B cell (primary cell): ENCODE data around the gene MGAT5. TPM values are rescaled to one million over a fixed set of nuclear protein-coding genes. Genes with fewer than 3 reads are reported as not detected.

Experiments used
- ATAC-seq: fragments of 200-7000 bp; cut with Tn5 transposase; one replicate; pipeline ENCODE4 v1.10.0; 2021; ENCODE audit warnings: low read depth, mild to moderate bottlenecking, moderate number of reproducible peaks, moderate library complexity
- CTCF ChIA-PET: fragments of 350-600 bp; sonication (Branson Sonifier 250); formaldehyde crosslinking; loops from one replicate; lab custom pipeline; 2021; ENCODE audit warnings: antibody characterized with exemption, inconsistent platforms; lab: Charles Lee
- POLR2A ChIA-PET: fragments of 350-600 bp; sonication (Branson Sonifier 250); formaldehyde crosslinking; loops from one replicate; lab custom pipeline; 2021; ENCODE audit warnings: antibody characterized with exemption; lab: Charles Lee
- DNase-seq: peaks from one replicate; pipeline ENCODE4 v3.0.0; 2013
- H2AFZ ChIP-seq: 2 replicates; pipeline ENCODE4 v1.6.1; 2012; ENCODE audit warnings: mild to moderate bottlenecking, low read depth, low read length; ENCODE audit not compliant: insufficient read depth, poor library complexity, severe bottlenecking
- H3K27ac ChIP-seq, 2 donors: 1 replicate in 1 of 2; 2 replicates in 1 of 2; pipeline ENCODE4 v1.5.1; 2012 to 2013; ENCODE audit warnings: low read length in 2 of 2, mild to moderate bottlenecking in 2 of 2, moderate library complexity in 1 of 2
- H3K27me3 ChIP-seq, 4 experiments: fragments of 200-600 bp in 1 of 4; sonication (generic) in 1 of 4; replicated peaks in 1 of 4; 1 replicate in 2 of 4; 2 replicates in 2 of 4; pipeline versions ENCODE4 v1.6.1 to v1.7.0; 2013 to 2016; ENCODE audit warnings: low read length in 3 of 4, mild to moderate bottlenecking in 2 of 4, mixed read lengths in 1 of 4, moderate library complexity in 1 of 4; ENCODE audit not compliant: insufficient read depth in 4 of 4, control insufficient read depth in 3 of 4; ENCODE audit errors: control extremely low read depth in 1 of 4
- H3K36me3 ChIP-seq, 2 experiments: replicated peaks in 1 of 2; 1 replicate in 1 of 2; 2 replicates in 1 of 2; pipeline versions ENCODE4 v1.6.1 to v1.7.1; 2013; ENCODE audit warnings: low read length in 1 of 2; ENCODE audit not compliant: insufficient read depth in 2 of 2, control insufficient read depth in 1 of 2; ENCODE audit errors: control extremely low read depth in 1 of 2, extremely low read depth in 1 of 2
- H3K4me1 ChIP-seq, 2 donors: fragments of 200-600 bp in 1 of 2; sonication (generic) in 1 of 2; 1 replicate in 1 of 2; 2 replicates in 1 of 2; pipeline versions ENCODE4 v1.5.1 to v1.6.1; 2013 to 2017; ENCODE audit warnings: low read length in 2 of 2; ENCODE audit not compliant: control insufficient read depth in 2 of 2, insufficient read depth in 2 of 2
- H3K4me2 ChIP-seq: replicated peaks from 2 replicates; pipeline ENCODE3; 2012; ENCODE audit warnings: mild to moderate bottlenecking, low read depth, low read length; ENCODE audit not compliant: poor library complexity, severe bottlenecking
- H3K4me3 ChIP-seq, 5 experiments: fragments of 200-600 bp in 1 of 5; sonication (generic) in 1 of 5; 1 replicate in 3 of 5; 2 replicates in 2 of 5; pipeline versions ENCODE4 v1.5.1 to v1.7.0; 2011 to 2016; ENCODE audit warnings: low read length in 4 of 5, mild to moderate bottlenecking in 4 of 5, low read depth in 2 of 5, control low read depth in 1 of 5, moderate library complexity in 1 of 5; ENCODE audit not compliant: insufficient read depth in 1 of 5; ENCODE audit errors: control extremely low read depth in 1 of 5, extremely low read depth in 1 of 5
- H3K79me2 ChIP-seq: fragments of 200-600 bp; sonication (generic); one replicate; pipeline ENCODE4 v1.6.0; 2016; ENCODE audit warnings: low read length; ENCODE audit not compliant: control insufficient read depth, insufficient read depth
- H3K9ac ChIP-seq: fragments of 200-600 bp; sonication (generic); 2 replicates; pipeline ENCODE4 v1.6.1; 2017; ENCODE audit warnings: mild to moderate bottlenecking, low read length, moderate library complexity
- H3K9me3 ChIP-seq, 3 donors: one replicate each; pipeline versions ENCODE4 v1.6.1 to v1.7.1; 2013; ENCODE audit warnings: low read length in 2 of 3; ENCODE audit not compliant: control insufficient read depth in 2 of 3, insufficient read depth in 1 of 3; ENCODE audit errors: control extremely low read depth in 1 of 3
- H4K20me1 ChIP-seq: 2 replicates; pipeline ENCODE4 v1.6.0; 2012; ENCODE audit warnings: mild to moderate bottlenecking, low read length; ENCODE audit not compliant: insufficient read depth, control insufficient read depth, poor library complexity, severe bottlenecking
- H3K27ac Mint-ChIP-seq: one replicate; pipeline ENCODE4 v1.8.0; 2021; ENCODE audit warnings: mixed read lengths
- H3K27me3 Mint-ChIP-seq: one replicate; pipeline ENCODE4 v1.8.0; 2021; ENCODE audit warnings: mixed read lengths
- H3K4me1 Mint-ChIP-seq: one replicate; pipeline ENCODE4 v1.8.0; 2021; ENCODE audit warnings: mixed read lengths
- H3K4me3 Mint-ChIP-seq: one replicate; pipeline ENCODE4 v1.8.0; 2021; ENCODE audit warnings: mixed read lengths
- H3K9me3 Mint-ChIP-seq: one replicate; pipeline ENCODE4 v1.8.0; 2022; ENCODE audit warnings: mixed read lengths; ENCODE audit not compliant: insufficient read depth
- CTCF ChIP-seq: fragments of 200-600 bp; IDR thresholded peaks from one replicate; pipeline ENCODE4 v1.8.0; 2022; ENCODE audit warnings: antibody characterized with exemption, mild to moderate bottlenecking
- EZH2 ChIP-seq: IDR thresholded peaks from 2 replicates; pipeline ENCODE4 v1.6.1; 2012; ENCODE audit warnings: borderline replicate concordance, low read depth, mild to moderate bottlenecking, moderate library complexity, low read length; ENCODE audit not compliant: insufficient read depth, poor library complexity, severe bottlenecking
- WGBS: methylation state at CpG from one replicate; pipeline ENCODE4 v1.1.5; 2013; ENCODE audit warnings: missing lambda C conversion rate; ENCODE audit not compliant: insufficient coverage; 5-methylcytosine and 5-hydroxymethylcytosine counted together
- intact Hi-C: fragments of 100-400 bp; cut with micrococcal nuclease; formaldehyde crosslinking; loops from one replicate; pipeline ENCODE4 v1.10.0; 2022
- polyA plus RNA-seq: library from polyadenylated mRNA; depleted of rRNA; stranded (reverse); fragments of >200 nt; gene quantifications from 2 replicates; pipeline ENCODE4 v1.2.3, GENCODE V29; 2012
- total RNA-seq, 2 donors: library from RNA; stranded (reverse); fragments of 120-200 nt in 1 of 2; gene quantifications; 1 replicate in 1 of 2; 2 replicates in 1 of 2; pipeline versions ENCODE4 v1.2.3 to v1.2.4, GENCODE V29; 2013 to 2022

MGAT5 gene
- total and polyA plus RNA-seq, 2 donors (not counting 1 experiment from before 2014, with no cell fraction given) = 27.2 to 184 TPM

GRCh38 chr2:134283661-134284060 lies 29.8 kb downstream of the MGAT5 start:
- Mint-ChIP-seq H3K27ac (peak overlapping the region; percentile 88), H3K4me1 (peaks cover 70% of the 10 kb centered on the region), H3K4me3 (peak overlapping the region; percentile 77), H3K9me3 (no peaks in the 10 kb centered on the region), H3K27me3 (no peaks in the 10 kb centered on the region)
- H3K4me1 ChIP-seq = peaks cover 95 to 100% of the 10 kb centered on the region in 2 donors
- CTCF ChIA-PET = interaction anchor here (1.0 to 3.8 kb wide), 9 partner anchors 8 to 165 kb away, joined by 3 to 17 read pairs (median 4); no protein-coding TSS in a partner anchor
- no peaks in the 10 kb centered on the region for H3K9me3 ChIP-seq
- no peak for TF ChIP-seq CTCF
- DNase-seq (no peak), ATAC-seq (no peak)
- H3K27me3 ChIP-seq = no peaks in the 10 kb centered on the region
- H3K9ac ChIP-seq = peak overlapping the region; percentile 32
- H3K36me3 ChIP-seq = peaks cover 3 to 13% of the 10 kb centered on the region in 2 experiments
- 29% methylated on average over 5 of the region's 5 CpGs for WGBS
- POLR2A ChIA-PET = interaction anchor here (0.5 to 0.8 kb wide), 3 partner anchors 8 to 30 kb away, joined by 3 to 12 read pairs (median 4); partner anchors contain the start of gene MGAT5
- H3K4me3 ChIP-seq = peak overlapping the region in 1 of 5 experiments; percentile 40
- H3K79me2 ChIP-seq = peaks cover 100% of the 10 kb centered on the region
- H3K27ac ChIP-seq = peak overlapping the region; percentile 56 to 80
- intact Hi-C loops = loop anchor here (2.0 kb wide), 1 partner anchor 47 kb away; no protein-coding TSS in a partner anchor
- no peaks in the 10 kb centered on the region for H4K20me1 ChIP-seq
- no peak overlapping the region for H2AFZ ChIP-seq
- peak overlapping the region; percentile 63 for H3K4me2 ChIP-seq

- peak overlapping the region; percentile 56 to 80 for H3K27ac ChIP-seq
- CTCF ChIA-PET = interaction anchor here (1.0 to 3.8 kb wide), 8 partner anchors 9 to 166 kb away, joined by 3 to 17 read pairs (median 4); no protein-coding TSS in a partner anchor
- Mint-ChIP-seq H3K4me3 (peak overlapping the region; percentile 77), H3K9me3 (no peaks in the 10 kb centered on the region), H3K27me3 (no peaks in the 10 kb centered on the region), H3K27ac (peak overlapping the region; percentile 88), H3K4me1 (peaks cover 65% of the 10 kb centered on the region)
- peaks cover 95 to 100% of the 10 kb centered on the region in 2 donors for H3K4me1 ChIP-seq
- H3K9me3 ChIP-seq = no peaks in the 10 kb centered on the region
- H2AFZ ChIP-seq = no peak overlapping the region
- no CpG with 5 or more reads among the region's 1 CpG for WGBS
- H3K27me3 ChIP-seq = no peaks in the 10 kb centered on the region
- TF ChIP-seq CTCF = no peak
- TF ChIP-seq EZH2 = no peak
- H3K36me3 ChIP-seq = peaks cover 3 to 12% of the 10 kb centered on the region in 2 experiments
- H3K4me3 ChIP-seq = no peak overlapping the region
- H4K20me1 ChIP-seq = no peaks in the 10 kb centered on the region
- ATAC-seq (no peak), DNase-seq (no peak)
- H3K9ac ChIP-seq = peak overlapping the region; percentile 32
- peak overlapping the region; percentile 63 for H3K4me2 ChIP-seq
- POLR2A ChIA-PET = interaction anchor here (0.5 to 0.8 kb wide), 3 partner anchors 9 to 30 kb away, joined by 3 to 12 read pairs (median 4); partner anchors contain the start of gene MGAT5
- intact Hi-C loops = no loop called here
- peaks cover 100% of the 10 kb centered on the region for H3K79me2 ChIP-seq
Measured at GRCh38 chr2:134284119-134284670, 30.3 kb downstream of the MGAT5 start.
